Myometrial cell (primary cell): Measurements from ENCODE around the gene TCF12. TPM values are rescaled to one million over a fixed set of nuclear protein-coding genes. Genes with fewer than 3 reads are reported as not detected.

Experiments used
- total RNA-seq: library from RNA; depleted of rRNA; stranded (reverse); fragments of >200 nt; gene quantifications from 2 replicates; pipeline ENCODE4 v1.2.3, GENCODE V29; 2015

The TCF12 gene
- total RNA-seq, result 36.9 and 49.1 TPM in 2 replicates

GRCh38 chr15:56918046-56918938, at the start of gene TCF12:
TCF12 (plus strand) TSS chr15:56918644; CDS start chr15:56919914, 1,270 bp downstream.

Other genes starting within 250 kb of the TCF12 start
- gene ZNF280D, start 185.1 kb upstream of the TCF12 start, total RNA-seq, result 13.8 and 14.1 TPM in 2 replicates